GM10266 (cell line): ENCODE data around the gene CDKAL1.
A peak's percentile ranks its signal among the peaks of the same experiment; 100 is the strongest.

Experiments
- DNase-seq: peaks from one replicate; pipeline ENCODE4 v3.0.0; 2012; ENCODE audit errors: extremely low spot score
- CTCF ChIP-seq: IDR thresholded peaks from 2 replicates; pipeline ENCODE4 v1.5.1; 2012; ENCODE audit warnings: mild to moderate bottlenecking, low read depth; ENCODE audit not compliant: control insufficient read depth, insufficient read depth; ENCODE audit errors: missing control alignments

Gene CDKAL1

DNA sequence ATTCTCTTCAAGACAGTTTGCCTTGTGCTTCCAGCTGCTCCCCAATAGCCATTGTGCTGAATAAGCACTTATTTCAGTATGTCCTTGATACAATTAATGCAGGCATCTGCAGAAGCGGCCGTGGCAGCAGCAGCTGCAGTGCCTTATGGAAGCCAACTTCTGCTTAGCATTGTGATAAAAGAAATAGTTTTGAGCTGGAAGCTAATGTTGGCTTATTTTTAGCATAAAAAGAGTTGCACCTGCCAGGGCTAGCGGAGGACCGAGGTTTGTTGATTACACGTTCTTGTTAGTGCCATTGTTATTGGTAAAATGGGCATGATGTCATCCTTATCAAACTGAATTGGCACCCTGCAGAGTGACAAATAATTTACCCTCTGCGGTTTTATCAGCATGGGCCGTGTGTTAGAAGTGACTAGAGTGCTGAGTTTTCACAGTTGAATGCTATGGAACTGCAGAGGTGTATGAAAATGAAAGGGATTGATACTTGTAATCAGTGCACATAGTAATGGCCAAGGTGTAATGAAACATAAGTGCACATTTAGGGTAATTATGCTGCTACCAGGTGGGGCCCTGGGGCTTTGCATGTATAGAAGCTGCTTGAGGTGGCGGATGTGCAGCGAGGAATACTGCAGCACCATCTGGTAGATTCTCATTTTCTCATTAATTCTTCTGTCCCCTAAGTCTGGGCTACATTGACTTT lies 334.3 kb downstream of the CDKAL1 start:
- DNase-seq = no peak
- no peak for TF ChIP-seq CTCF

DNA sequence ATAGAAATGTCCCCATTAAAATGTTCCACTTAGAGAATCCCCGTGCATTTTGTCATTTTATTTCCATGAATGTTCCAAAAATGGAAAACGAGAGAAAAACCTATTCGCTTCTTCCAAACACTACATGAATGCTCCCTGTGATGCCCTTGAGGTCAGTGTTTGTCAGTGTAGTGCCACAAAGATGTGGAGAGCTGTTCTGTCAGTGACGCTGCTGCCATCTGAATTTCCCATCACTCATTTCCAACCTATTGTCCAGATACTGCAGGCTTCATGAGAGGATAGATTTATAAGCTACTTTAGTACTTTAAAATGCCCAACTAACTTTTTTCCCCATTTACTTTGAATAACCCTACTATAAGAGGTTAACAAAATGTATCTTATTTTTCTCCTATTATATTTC lies 335.8 kb downstream of the CDKAL1 start:
- DNase-seq = no peak
- no peak for TF ChIP-seq CTCF

DNA sequence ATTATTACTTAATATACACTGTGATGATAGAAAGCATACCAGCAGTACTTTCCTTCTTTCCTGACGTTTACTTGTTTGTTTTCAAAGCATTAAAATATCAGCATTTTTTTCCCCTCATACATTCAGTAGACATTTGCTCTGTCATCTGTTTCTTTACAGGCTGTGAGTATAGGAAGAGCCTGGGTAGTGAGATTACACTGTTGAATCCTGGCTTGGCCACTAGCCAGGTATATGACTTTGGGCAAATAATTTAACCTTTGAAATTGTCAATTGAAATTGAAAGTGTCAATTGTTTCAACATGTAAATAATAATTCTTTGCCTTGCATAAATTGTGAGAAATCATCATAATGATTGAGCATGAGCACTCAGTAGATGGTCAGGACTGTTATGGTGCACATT lies 336.2 kb downstream of the CDKAL1 start:
- DNase-seq = no peak

GRCh38 chr6:20873425-20874190 lies 339.4 kb downstream of the CDKAL1 start:
- no peak for TF ChIP-seq CTCF
- DNase-seq = no peak

More for the DNA sequence above, 336.2 kb downstream of the CDKAL1 start:
- TF ChIP-seq CTCF = no peak

GRCh38 chr6:20875369-20875963 lies 341.2 kb downstream of the CDKAL1 start:
- DNase-seq = no peak
- peak; percentile 43 for TF ChIP-seq CTCF

GRCh38 chr6:20876036-20876435 lies 341.8 kb downstream of the CDKAL1 start:
- TF ChIP-seq CTCF = no peak
- no peak for DNase-seq

DNA sequence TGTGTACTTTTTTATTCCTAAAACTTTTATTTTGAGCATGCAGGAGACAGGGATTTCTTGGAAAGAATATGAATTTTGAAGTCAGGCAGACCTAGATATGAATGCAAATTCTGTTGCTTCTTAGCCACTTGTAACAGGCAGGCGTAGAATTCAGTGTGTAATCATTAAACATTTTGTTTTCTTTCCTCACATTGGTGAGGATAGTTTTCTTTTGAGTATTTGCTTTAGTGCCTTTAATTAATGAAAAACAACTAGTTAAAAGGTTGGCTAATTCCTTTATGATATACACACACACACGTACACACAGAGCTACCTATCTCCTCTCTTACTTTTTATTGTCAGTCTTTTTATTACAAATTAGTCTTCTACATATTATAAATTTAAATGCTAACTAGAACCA lies 342.3 kb downstream of the CDKAL1 start:
- TF ChIP-seq CTCF = no peak

More for the DNA sequence above, 342.3 kb downstream of the CDKAL1 start:
- DNase-seq = no peak
